ENCODE data around the gene MYH10.

MYH10 gene

DNA sequence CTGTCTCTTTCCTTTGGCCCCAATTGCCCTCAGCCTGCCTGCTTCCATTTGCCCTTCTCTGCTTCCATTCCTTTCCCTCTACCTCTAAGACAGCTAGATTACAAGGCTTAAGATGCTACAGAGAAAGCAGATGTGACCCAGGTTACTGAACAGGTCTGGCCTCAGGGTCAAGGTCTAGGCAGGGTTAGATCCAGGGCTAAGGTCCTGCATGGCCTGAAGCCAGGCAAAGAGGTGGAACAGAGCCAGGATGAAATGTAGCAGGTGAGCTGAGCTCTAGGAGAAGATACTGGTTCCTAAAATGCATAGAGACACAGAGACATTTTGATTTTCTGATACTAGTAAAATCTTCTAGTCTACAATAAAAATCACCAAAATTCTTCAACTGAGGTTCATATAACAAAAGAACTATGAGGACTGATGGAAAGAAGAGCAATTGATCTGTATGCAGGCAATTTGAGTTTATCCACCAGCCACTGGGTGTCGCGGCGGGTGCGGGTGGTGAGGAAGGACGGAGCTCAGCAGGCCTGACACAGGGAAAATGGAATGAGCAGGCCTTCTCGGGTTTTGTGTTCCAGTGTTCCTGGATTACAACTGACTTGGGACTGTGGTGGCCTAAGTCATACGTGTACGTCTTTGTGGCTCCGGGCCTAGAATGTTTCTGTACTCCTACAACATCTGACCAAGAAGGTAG lies 95.9 kb downstream of the MYH10 start:
- no peaks in the 10 kb centered on the region for H3K4me1 ChIP-seq (ENCODE audit: insufficient read depth, low read length)
- H3K9me3 ChIP-seq (ENCODE audit: control insufficient read depth, insufficient read depth, low read length), result no peaks in the 10 kb centered on the region
- no peak overlapping the region for H3K9ac ChIP-seq (ENCODE audit: low read depth, low read length)
- peaks cover 56% of the 10 kb centered on the region for H3K36me3 ChIP-seq (ENCODE audit: insufficient read depth, low read length)

- Histone ChIP-seq H3K9ac (ENCODE audit: low read depth, low read length) (no peak overlapping the region), H3K36me3 (ENCODE audit: insufficient read depth, low read length) (peaks cover 51% of the 10 kb centered on the region), H3K9me3 (ENCODE audit: control insufficient read depth, insufficient read depth, low read length) (no peaks in the 10 kb centered on the region), H3K4me1 (ENCODE audit: insufficient read depth, low read length) (no peaks in the 10 kb centered on the region)
Observed at GRCh38 chr17:8532021-8532420, 98.5 kb downstream of the MYH10 start.

DNA sequence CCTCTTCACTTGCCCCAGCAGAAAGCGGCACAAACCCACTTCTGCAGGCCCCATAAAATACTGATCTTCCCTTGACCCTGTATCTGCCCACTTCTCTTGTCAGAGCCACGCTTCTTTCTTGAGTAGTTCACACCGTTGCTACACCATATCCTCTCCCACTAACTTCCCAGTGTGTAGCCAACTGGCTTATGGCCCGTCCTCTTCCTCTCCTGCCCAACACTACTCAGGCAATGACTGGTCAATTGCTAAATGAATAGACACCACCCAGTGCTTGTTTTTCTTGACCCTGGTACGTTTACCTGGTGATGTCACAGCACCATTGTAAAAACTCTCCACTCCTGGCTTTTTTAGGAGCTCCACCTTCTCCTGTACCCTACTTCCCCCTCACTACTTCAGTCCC lies 107.9 kb downstream of the MYH10 start:
- H3K9me3 ChIP-seq (ENCODE audit: control insufficient read depth, insufficient read depth, low read length), result no peaks in the 10 kb centered on the region
- H3K9ac ChIP-seq (ENCODE audit: low read depth, low read length), result no peak overlapping the region
- H3K36me3 ChIP-seq (ENCODE audit: insufficient read depth, low read length), result peaks cover 45% of the 10 kb centered on the region
- H3K4me1 ChIP-seq (ENCODE audit: insufficient read depth, low read length), result no peaks in the 10 kb centered on the region

DNA sequence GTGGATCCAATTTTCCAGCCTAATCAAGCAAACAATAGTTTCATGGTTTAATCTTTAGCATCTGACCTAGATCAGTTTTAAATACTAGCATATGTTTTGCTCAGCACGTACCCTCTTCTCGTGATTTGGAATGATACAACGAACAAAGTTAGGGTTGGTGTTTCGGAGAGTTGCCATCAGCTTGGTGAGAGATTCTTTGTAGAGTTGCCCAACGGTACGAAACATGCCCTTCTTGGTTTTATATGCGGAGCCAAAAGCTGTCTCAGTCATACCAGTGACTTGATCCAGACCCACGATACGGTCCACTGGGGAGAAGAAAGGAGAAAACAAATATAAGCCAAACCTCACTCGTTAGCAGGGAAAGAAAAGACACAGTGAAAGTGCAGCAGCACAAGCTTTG lies 109.5 kb downstream of the MYH10 start:
- Histone ChIP-seq H3K36me3 (ENCODE audit: insufficient read depth, low read length) (peaks cover 49% of the 10 kb centered on the region), H3K9ac (ENCODE audit: low read depth, low read length) (no peak overlapping the region), H3K4me1 (ENCODE audit: insufficient read depth, low read length) (no peaks in the 10 kb centered on the region), H3K9me3 (ENCODE audit: control insufficient read depth, insufficient read depth, low read length) (no peaks in the 10 kb centered on the region)

GRCh38 chr17:8518850-8519249 lies 111.7 kb downstream of the MYH10 start:
- H3K36me3 ChIP-seq (ENCODE audit: insufficient read depth, low read length), result peaks cover 47% of the 10 kb centered on the region
- no peaks in the 10 kb centered on the region for H3K4me1 ChIP-seq (ENCODE audit: insufficient read depth, low read length)
- H3K9ac ChIP-seq (ENCODE audit: low read depth, low read length), result no peak overlapping the region

DNA sequence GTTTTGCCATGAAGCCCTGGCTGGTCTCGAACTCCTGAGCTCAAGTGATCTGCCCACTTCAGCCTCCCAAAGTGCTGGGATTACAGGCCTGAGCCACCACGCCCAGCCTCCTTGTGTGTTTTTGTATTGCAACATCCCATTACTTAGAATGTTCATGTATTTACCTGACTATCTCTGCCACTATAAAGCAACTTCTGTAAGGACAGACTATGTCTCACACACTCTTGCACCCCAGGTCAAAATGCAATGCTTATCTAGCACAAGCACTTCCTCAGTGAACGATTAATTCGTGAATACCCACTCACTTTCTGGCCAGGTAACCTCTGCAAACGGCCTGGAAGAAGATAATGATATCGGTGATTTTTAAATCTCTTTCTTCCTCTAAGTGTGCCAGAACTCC lies 112.2 kb downstream of the MYH10 start:
- Histone ChIP-seq H3K36me3 (ENCODE audit: insufficient read depth, low read length) (peaks cover 43% of the 10 kb centered on the region), H3K4me1 (ENCODE audit: insufficient read depth, low read length) (no peaks in the 10 kb centered on the region), H3K9ac (ENCODE audit: low read depth, low read length) (no peak overlapping the region)

More at GRCh38 chr17:8518850-8519249, 111.7 kb downstream of the MYH10 start:
- no peaks in the 10 kb centered on the region for H3K9me3 ChIP-seq (ENCODE audit: control insufficient read depth, insufficient read depth, low read length)

DNA sequence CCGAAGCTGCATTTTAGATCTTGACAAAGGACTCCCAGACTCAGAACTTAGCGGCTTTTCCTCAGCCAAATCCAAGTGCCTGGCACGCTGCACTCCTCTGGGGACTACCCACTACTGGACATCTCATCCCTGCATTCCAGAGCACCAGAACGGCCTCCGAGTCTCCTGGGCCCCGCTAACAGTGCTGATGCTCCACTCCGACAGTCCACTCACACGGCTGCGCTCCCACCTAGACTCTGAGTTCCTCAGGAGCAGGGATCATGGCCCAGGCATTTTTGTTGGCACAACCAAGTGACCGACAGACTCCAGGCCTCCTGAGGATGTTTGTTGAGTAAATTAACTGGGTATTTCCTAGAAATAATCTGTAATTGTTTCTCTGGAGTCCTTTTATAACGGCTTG lies 115.7 kb downstream of the MYH10 start:
- no peak overlapping the region for H3K9ac ChIP-seq (ENCODE audit: low read depth, low read length)
- H3K4me1 ChIP-seq (ENCODE audit: insufficient read depth, low read length), result no peaks in the 10 kb centered on the region
- peaks cover 44% of the 10 kb centered on the region for H3K36me3 ChIP-seq (ENCODE audit: insufficient read depth, low read length)
- H3K9me3 ChIP-seq (ENCODE audit: control insufficient read depth, insufficient read depth, low read length), result no peaks in the 10 kb centered on the region

More for the DNA sequence above, 112.2 kb downstream of the MYH10 start:
- H3K9me3 ChIP-seq (ENCODE audit: control insufficient read depth, insufficient read depth, low read length), result no peaks in the 10 kb centered on the region

- Histone ChIP-seq H3K4me1 (ENCODE audit: insufficient read depth, low read length) (no peaks in the 10 kb centered on the region), H3K9ac (ENCODE audit: low read depth, low read length) (no peak overlapping the region), H3K36me3 (ENCODE audit: insufficient read depth, low read length) (peaks cover 46% of the 10 kb centered on the region), H3K9me3 (ENCODE audit: control insufficient read depth, insufficient read depth, low read length) (no peaks in the 10 kb centered on the region)
Observed at GRCh38 chr17:8506145-8506544, 124.4 kb downstream of the MYH10 start.

DNA sequence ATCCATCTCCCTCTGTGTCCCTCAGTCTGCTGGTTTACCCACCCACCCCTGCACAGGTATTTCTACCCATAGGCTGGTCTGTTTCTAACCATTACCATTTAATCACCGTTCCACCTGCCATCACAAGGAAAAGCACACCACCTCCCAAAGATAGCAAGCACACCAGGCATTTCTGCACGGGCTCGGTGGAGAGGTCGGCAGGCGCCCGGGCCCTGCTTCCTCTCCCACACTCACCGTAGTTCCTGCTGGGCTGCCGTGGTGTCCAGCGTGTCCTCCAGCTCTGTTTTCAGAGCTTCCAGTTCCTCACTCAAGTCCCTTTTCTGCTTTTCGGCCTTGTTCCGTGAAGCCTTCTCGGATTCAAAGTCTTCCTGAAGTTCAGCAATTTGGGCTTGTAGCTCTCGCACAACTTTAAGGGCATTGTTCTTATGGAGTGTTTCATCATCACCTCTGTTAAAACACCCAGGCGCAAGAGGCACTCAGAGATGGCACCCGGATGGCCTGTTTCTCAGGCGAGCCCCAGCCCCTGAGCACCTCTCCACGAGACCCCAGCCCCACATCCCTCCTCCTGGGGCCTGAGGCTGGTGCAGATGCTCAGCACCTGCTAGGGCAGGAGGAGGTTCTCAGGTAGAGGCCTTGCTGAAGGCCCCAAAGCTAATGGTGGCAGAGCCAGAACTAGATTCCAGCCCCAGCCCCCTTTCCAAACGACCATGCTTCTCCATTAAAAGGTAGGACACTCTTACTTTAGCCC lies 125.9 kb downstream of the MYH10 start:
- Histone ChIP-seq H3K9me3 (ENCODE audit: control insufficient read depth, insufficient read depth, low read length) (no peaks in the 10 kb centered on the region), H3K36me3 (ENCODE audit: insufficient read depth, low read length) (peaks cover 57% of the 10 kb centered on the region)

DNA sequence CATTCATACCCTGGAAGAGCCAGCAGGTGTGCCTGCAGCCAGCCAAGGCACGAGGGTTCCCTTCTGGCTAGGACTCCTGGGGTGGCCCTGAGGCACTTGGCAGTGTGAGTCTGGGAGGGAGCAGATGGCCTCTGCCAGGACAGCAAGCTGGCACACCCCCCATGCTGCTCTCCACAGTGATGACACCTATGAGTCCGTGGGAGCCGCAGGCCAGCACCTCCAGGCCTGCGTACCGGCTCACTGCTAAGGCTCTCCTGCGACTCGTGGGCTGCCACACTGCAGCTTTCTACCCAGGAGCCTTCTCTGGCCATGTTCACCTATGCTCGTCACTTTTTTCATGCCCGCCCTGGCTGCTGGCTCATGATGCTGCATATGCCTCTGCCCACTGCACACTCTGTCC lies 126.7 kb downstream of the MYH10 start:
- Histone ChIP-seq H3K9me3 (ENCODE audit: control insufficient read depth, insufficient read depth, low read length) (no peaks in the 10 kb centered on the region), H3K9ac (ENCODE audit: low read depth, low read length) (no peak overlapping the region), H3K4me1 (ENCODE audit: insufficient read depth, low read length) (no peaks in the 10 kb centered on the region), H3K36me3 (ENCODE audit: insufficient read depth, low read length) (peaks cover 60% of the 10 kb centered on the region)

More for the DNA sequence above, 125.9 kb downstream of the MYH10 start:
- Histone ChIP-seq H3K9ac (ENCODE audit: low read depth, low read length) (no peak overlapping the region), H3K4me1 (ENCODE audit: insufficient read depth, low read length) (no peaks in the 10 kb centered on the region)

GRCh38 chr17:8503368-8503767 lies 127.2 kb downstream of the MYH10 start:
- Histone ChIP-seq H3K9ac (ENCODE audit: low read depth, low read length) (no peak overlapping the region), H3K36me3 (ENCODE audit: insufficient read depth, low read length) (peaks cover 59% of the 10 kb centered on the region), H3K9me3 (ENCODE audit: control insufficient read depth, insufficient read depth, low read length) (no peaks in the 10 kb centered on the region), H3K4me1 (ENCODE audit: insufficient read depth, low read length) (no peaks in the 10 kb centered on the region)

GRCh38 chr17:8502126-8502525 lies 128.4 kb downstream of the MYH10 start:
- H3K9me3 ChIP-seq (ENCODE audit: control insufficient read depth, insufficient read depth, low read length), result no peaks in the 10 kb centered on the region
- peaks cover 51% of the 10 kb centered on the region for H3K36me3 ChIP-seq (ENCODE audit: insufficient read depth, low read length)
- H3K9ac ChIP-seq (ENCODE audit: low read depth, low read length), result no peak overlapping the region
- H3K4me1 ChIP-seq (ENCODE audit: insufficient read depth, low read length), result no peaks in the 10 kb centered on the region

- no peak overlapping the region for H3K9ac ChIP-seq (ENCODE audit: low read depth, low read length)
- H3K9me3 ChIP-seq (ENCODE audit: control insufficient read depth, insufficient read depth, low read length), result no peaks in the 10 kb centered on the region
- no peaks in the 10 kb centered on the region for H3K4me1 ChIP-seq (ENCODE audit: insufficient read depth, low read length)
- peaks cover 52% of the 10 kb centered on the region for H3K36me3 ChIP-seq (ENCODE audit: insufficient read depth, low read length)
Observed at GRCh38 chr17:8500609-8501008, 129.9 kb downstream of the MYH10 start.

DNA sequence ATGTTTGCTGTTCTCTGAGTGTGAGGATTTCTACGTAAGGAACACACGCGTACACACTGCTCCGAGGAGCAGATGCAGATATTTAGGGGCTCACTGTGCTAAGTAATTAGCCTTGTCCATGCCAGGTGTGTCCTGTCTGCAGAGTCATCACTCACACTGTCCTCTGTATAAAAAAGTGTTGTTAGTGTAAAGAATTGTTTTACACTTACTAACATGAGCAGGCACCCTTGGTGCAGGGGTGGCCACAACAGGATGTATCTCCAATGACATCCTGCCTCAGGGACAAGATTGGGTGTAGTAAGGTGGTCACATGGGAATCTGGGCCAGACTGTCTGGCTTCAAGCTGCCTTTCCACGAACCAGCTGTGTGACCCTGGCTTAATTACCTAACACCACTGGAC lies 130.9 kb downstream of the MYH10 start:
- no peaks in the 10 kb centered on the region for H3K9me3 ChIP-seq (ENCODE audit: control insufficient read depth, insufficient read depth, low read length)
- no peaks in the 10 kb centered on the region for H3K4me1 ChIP-seq (ENCODE audit: insufficient read depth, low read length)
- peaks cover 55% of the 10 kb centered on the region for H3K36me3 ChIP-seq (ENCODE audit: insufficient read depth, low read length)
- H3K9ac ChIP-seq (ENCODE audit: low read depth, low read length), result no peak overlapping the region

GRCh38 chr17:8499171-8499570 lies 131.4 kb downstream of the MYH10 start:
- Histone ChIP-seq H3K4me1 (ENCODE audit: insufficient read depth, low read length) (no peaks in the 10 kb centered on the region), H3K36me3 (ENCODE audit: insufficient read depth, low read length) (peaks cover 60% of the 10 kb centered on the region), H3K9me3 (ENCODE audit: control insufficient read depth, insufficient read depth, low read length) (no peaks in the 10 kb centered on the region), H3K9ac (ENCODE audit: low read depth, low read length) (no peak overlapping the region)
